Measurements from ENCODE around the gene KIF4B.
A peak's percentile ranks its signal among the peaks of the same experiment; 100 is the strongest.

GRCh38 chr5:155004138-155004744 lies 9.3 kb upstream of the KIF4B start:
- TF ChIP-seq CTCF (IDR thresholded peaks at IDR 0.05) (peak in 2 of 4 experiments; percentile 16 to 27), POLR2A (IDR thresholded peaks at IDR 0.05) (no peak)
